ENCODE results near the gene ZFAND3. TPM values are rescaled to one million over a fixed set of nuclear protein-coding genes. Genes with fewer than 3 reads are reported as not detected.

Gene ZFAND3
- total RNA-seq, 1 donor from 2014 or later: 31.2 TPM

DNA sequence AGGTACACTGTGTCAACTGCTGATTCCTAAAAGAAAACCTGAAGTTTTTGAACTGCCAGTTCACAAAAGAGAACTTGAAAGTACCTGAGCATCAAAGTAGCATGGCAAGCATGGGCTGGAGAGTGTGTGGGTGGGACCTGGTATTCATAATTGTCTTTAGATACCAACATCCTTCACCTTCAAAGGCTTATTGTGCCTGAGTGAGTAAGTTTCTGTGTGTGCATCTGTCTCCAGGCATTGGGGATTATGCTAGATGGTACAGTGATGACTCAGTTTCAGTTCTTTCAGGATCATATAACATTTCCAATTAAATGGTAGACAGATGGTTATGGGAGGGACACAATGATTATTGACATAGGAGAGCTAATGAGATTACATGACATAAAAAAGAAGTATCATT, 238.5 kb downstream of the ZFAND3 start:
- H3K27me3 ChIP-seq: no peaks in the 10 kb centered on the region
- peaks cover 0 to 14% of the 10 kb centered on the region in 2 donors for H3K36me3 ChIP-seq
- H3K9me3 ChIP-seq: no peaks in the 10 kb centered on the region
- DNase-seq (ENCODE audit: extremely low spot score in 2 of 2): no peak
- peaks cover 18% of the 10 kb centered on the region for H3K4me1 ChIP-seq
- peak in 1 of 2 donors; percentile 46 for TF ChIP-seq POLR2AphosphoS5 (IDR thresholded peaks at IDR 0.05; ENCODE audit: insufficient read depth in 1 of 2, low read depth in 1 of 2)
- TF ChIP-seq, protein P1, sequence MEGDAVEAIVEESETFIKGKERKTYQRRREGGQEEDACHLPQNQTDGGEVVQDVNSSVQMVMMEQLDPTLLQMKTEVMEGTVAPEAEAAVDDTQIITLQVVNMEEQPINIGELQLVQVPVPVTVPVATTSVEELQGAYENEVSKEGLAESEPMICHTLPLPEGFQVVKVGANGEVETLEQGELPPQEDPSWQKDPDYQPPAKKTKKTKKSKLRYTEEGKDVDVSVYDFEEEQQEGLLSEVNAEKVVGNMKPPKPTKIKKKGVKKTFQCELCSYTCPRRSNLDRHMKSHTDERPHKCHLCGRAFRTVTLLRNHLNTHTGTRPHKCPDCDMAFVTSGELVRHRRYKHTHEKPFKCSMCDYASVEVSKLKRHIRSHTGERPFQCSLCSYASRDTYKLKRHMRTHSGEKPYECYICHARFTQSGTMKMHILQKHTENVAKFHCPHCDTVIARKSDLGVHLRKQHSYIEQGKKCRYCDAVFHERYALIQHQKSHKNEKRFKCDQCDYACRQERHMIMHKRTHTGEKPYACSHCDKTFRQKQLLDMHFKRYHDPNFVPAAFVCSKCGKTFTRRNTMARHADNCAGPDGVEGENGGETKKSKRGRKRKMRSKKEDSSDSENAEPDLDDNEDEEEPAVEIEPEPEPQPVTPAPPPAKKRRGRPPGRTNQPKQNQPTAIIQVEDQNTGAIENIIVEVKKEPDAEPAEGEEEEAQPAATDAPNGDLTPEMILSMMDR (IDR thresholded peaks at IDR 0.05): no peak
- H3K4me3 ChIP-seq: no peak overlapping the region
- intact Hi-C loops (cut with DNase I): no loop called here
- no peak overlapping the region for H3K27ac ChIP-seq

DNA sequence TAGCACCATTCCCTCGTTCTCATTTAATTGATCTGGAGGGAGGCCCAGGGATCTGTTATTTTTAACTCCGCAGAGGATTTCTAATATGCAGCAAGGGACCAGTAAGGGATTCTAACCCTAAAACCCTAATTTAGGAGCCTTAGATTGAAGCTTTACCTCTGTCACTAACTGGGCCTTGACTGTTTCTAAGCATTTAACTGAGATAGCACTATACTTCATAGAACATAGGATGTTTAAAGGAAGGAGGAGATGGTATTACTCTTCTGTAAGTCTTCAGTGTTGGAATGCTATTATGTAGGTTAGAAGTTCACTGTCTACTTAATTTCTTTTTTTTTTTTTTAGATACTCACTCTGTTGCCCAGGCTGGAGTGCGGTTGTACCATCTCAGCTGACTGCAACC, 242.5 kb downstream of the ZFAND3 start:
- Histone ChIP-seq H3K9me3 (no peaks in the 10 kb centered on the region), H3K4me3 (no peak overlapping the region)
- intact Hi-C loops (cut with DNase I): no loop called here

DNA sequence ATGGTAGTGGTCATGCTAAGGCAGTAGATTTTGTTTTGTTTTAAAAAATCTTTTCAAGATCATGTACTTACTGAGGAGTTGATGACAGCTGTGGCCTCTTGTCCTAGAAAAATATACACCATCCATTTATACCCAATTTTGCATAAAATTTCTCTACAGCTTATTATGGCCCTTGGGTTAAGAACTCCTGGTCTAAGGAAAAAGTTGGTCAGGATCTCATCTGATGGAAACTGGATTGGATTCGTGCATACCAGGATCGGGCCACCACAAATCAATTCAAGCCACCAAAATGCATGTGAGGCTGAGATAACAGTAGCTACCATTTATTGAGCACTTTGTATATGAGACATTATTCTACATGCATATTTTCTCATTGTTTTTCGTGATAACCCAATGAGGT, 244.4 kb downstream of the ZFAND3 start:
- TF ChIP-seq POLR2A (IDR thresholded peaks at IDR 0.05): no peak
- no peak for TF ChIP-seq POLR2AphosphoS5 (IDR thresholded peaks at IDR 0.05; ENCODE audit: insufficient read depth in 1 of 2, low read depth in 1 of 2)
- TF ChIP-seq, protein P1 (IDR thresholded peaks at IDR 0.05): no peak
- no peaks in the 10 kb centered on the region for H3K9me3 ChIP-seq
- no peaks in the 10 kb centered on the region for H3K27me3 ChIP-seq
- peaks cover 0 to 18% of the 10 kb centered on the region in 2 donors for H3K36me3 ChIP-seq
- intact Hi-C loops (cut with DNase I): no loop called here
- no peak overlapping the region for H3K4me3 ChIP-seq
- DNase-seq (ENCODE audit: extremely low spot score in 2 of 2): no peak
- H3K27ac ChIP-seq: no peak overlapping the region
- peaks cover 15% of the 10 kb centered on the region for H3K4me1 ChIP-seq

More for the DNA sequence above, 242.5 kb downstream of the ZFAND3 start:
- Histone ChIP-seq H3K4me1 (peaks cover 7% of the 10 kb centered on the region), H3K27me3 (no peaks in the 10 kb centered on the region), H3K27ac (no peak overlapping the region), H3K36me3 (peaks cover 0 to 18% of the 10 kb centered on the region in 2 donors)
- DNase-seq (ENCODE audit: extremely low spot score in 2 of 2): no peak
- TF ChIP-seq, protein P1 (IDR thresholded peaks at IDR 0.05): no peak
- no peak for TF ChIP-seq POLR2AphosphoS5 (IDR thresholded peaks at IDR 0.05; ENCODE audit: insufficient read depth in 1 of 2, low read depth in 1 of 2)
- no peak for TF ChIP-seq POLR2A (IDR thresholded peaks at IDR 0.05)

DNA sequence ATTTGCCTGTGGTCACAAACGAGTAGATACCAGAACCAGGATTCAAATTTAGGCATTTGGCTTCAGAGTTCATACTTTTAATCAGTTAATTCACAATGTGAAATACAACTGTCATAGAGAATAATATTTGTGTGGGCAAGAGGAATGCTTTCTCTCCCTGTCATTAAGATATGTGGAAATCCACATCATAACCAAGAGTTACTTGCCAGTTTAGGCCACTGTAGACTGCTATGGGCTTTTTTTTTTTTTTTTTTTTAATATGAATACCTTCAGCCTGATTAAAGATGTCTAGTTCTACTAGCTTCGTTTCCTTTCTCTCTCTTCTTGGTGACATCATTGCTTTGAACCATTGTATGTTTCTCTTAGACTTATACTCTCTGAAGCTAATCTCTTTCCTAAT, 244.9 kb downstream of the ZFAND3 start:
- TF ChIP-seq POLR2AphosphoS5 (IDR thresholded peaks at IDR 0.05; ENCODE audit: insufficient read depth in 1 of 2, low read depth in 1 of 2) (no peak), POLR2A (IDR thresholded peaks at IDR 0.05) (no peak)
- TF ChIP-seq, protein P1 (IDR thresholded peaks at IDR 0.05): no peak
- Histone ChIP-seq H3K9me3 (no peaks in the 10 kb centered on the region), H3K4me3 (no peak overlapping the region), H3K36me3 (peaks cover 0 to 18% of the 10 kb centered on the region in 2 donors), H3K27me3 (no peaks in the 10 kb centered on the region), H3K27ac (no peak overlapping the region), H3K4me1 (peaks cover 20% of the 10 kb centered on the region)
- intact Hi-C loops (cut with DNase I): no loop called here
- DNase-seq (ENCODE audit: extremely low spot score in 2 of 2): no peak

DNA sequence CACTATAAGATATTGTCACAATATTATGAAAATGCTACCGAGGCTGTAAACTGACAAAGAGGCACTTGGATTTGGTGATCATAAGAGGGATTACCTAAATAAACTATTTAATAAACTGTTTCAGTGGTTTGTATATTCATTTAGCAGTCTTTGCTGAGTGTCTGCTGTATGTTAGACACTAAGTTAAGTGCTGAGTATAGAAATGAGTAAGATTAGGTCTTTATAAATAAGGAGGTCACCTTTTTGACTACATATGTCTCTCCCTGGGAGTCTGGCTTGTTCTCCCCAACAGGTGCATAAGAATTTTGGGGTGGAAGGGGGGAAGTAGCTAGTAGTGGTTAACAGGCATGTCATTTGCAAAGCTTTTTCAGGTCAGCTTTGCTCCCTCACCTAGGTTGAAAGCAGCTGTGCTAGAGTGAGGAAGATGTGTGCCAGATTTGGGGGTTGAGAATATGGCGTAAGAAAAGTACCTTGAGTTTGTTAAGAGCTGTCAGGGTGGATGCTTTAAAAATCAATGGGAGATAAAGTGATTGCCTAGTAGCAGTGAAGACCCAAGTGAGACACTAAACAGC, 246.3 kb downstream of the ZFAND3 start:
- no peaks in the 10 kb centered on the region for H3K27me3 ChIP-seq
- no peak overlapping the region for H3K27ac ChIP-seq
- H3K36me3 ChIP-seq: peaks cover 0 to 18% of the 10 kb centered on the region in 2 donors
- no peak for TF ChIP-seq POLR2A (IDR thresholded peaks at IDR 0.05)
- TF ChIP-seq, protein P1 (IDR thresholded peaks at IDR 0.05): no peak
- no peak overlapping the region for H3K4me3 ChIP-seq
- peaks cover 24% of the 10 kb centered on the region for H3K4me1 ChIP-seq
- no peak for DNase-seq (ENCODE audit: extremely low spot score in 2 of 2)
- H3K9me3 ChIP-seq: no peaks in the 10 kb centered on the region
- intact Hi-C loops (cut with DNase I): no loop called here
